SK-N-SH treated with all-trans-retinoic acid at 6 μM for 48 hours (cell line): ENCODE measurements around the gene TAS2R46.

Source experiments
- ISL1 ChIP-seq: fragments of 250-450 bp; sonication (Bioruptor Pico); IDR thresholded peaks from 2 replicates; pipeline ENCODE4 v2.1.2; 2022; ENCODE audit warnings: mild to moderate bottlenecking, moderate library complexity
- ZFP30 ChIP-seq: fragments of 450-650 bp; formaldehyde crosslinking; IDR thresholded peaks from 2 replicates; pipeline ENCODE4 v1.5.0; 2022; ENCODE audit warnings: mild to moderate bottlenecking, moderate library complexity

- TF ChIP-seq ZFP30 (CRISPR knock-in tag) (no peak), ISL1 (no peak)
Measured at GRCh38 chr12:11055306-11055705, 6.8 kb downstream of the TAS2R46 start.
